ENCODE results near the gene SYNGR4.

The SYNGR4 gene

GRCh38 chr19:48397263-48398101 lies 33.3 kb downstream of the SYNGR4 start:
- DNase-seq (ENCODE audit: low spot score): no peak

GRCh38 chr19:48398102-48398374 lies 33.9 kb downstream of the SYNGR4 start:
- DNase-seq (ENCODE audit: low spot score): no peak

- DNase-seq (ENCODE audit: low spot score): peak; percentile 93
These were observed 34.4 kb downstream of the SYNGR4 start for GRCh38 chr19:48398375-48399235.

GRCh38 chr19:48400018-48400742 lies 36.0 kb downstream of the SYNGR4 start:
- no peak for DNase-seq (ENCODE audit: low spot score)

GRCh38 chr19:48401287-48401686 lies 37.1 kb downstream of the SYNGR4 start:
- DNase-seq (ENCODE audit: low spot score): no peak

- peak; percentile 78 for DNase-seq (ENCODE audit: low spot score)
These were observed 39.4 kb downstream of the SYNGR4 start for GRCh38 chr19:48403606-48404005.

GRCh38 chr19:48405010-48405659 lies 41.0 kb downstream of the SYNGR4 start:
- DNase-seq (ENCODE audit: low spot score): no peak

GRCh38 chr19:48405850-48406249 lies 41.7 kb downstream of the SYNGR4 start:
- no peak for DNase-seq (ENCODE audit: low spot score)

GRCh38 chr19:48413879-48414587 lies 49.9 kb downstream of the SYNGR4 start:
- DNase-seq (ENCODE audit: low spot score): no peak

- DNase-seq (ENCODE audit: low spot score): peak; percentile 84
These were observed 51.2 kb downstream of the SYNGR4 start for GRCh38 chr19:48415395-48415794.

- DNase-seq (ENCODE audit: low spot score): no peak
These were observed 51.6 kb downstream of the SYNGR4 start for GRCh38 chr19:48415806-48416221.

GRCh38 chr19:48417421-48417820 lies 53.3 kb downstream of the SYNGR4 start:
- DNase-seq (ENCODE audit: low spot score): no peak

- DNase-seq (ENCODE audit: low spot score): peak; percentile 32
These were observed 54.3 kb downstream of the SYNGR4 start for GRCh38 chr19:48418317-48419064.

GRCh38 chr19:48419158-48419920 lies 55.2 kb downstream of the SYNGR4 start:
- DNase-seq (ENCODE audit: low spot score): peak; percentile 79

- DNase-seq (ENCODE audit: low spot score): no peak
These were observed 57.4 kb downstream of the SYNGR4 start for GRCh38 chr19:48421548-48421947.

- no peak for DNase-seq (ENCODE audit: low spot score)
These were observed 60.6 kb downstream of the SYNGR4 start for GRCh38 chr19:48424694-48425219.

Measured in D341Med (cell line).